Measurements from ENCODE around the gene BDH1.

The BDH1 gene

DNA sequence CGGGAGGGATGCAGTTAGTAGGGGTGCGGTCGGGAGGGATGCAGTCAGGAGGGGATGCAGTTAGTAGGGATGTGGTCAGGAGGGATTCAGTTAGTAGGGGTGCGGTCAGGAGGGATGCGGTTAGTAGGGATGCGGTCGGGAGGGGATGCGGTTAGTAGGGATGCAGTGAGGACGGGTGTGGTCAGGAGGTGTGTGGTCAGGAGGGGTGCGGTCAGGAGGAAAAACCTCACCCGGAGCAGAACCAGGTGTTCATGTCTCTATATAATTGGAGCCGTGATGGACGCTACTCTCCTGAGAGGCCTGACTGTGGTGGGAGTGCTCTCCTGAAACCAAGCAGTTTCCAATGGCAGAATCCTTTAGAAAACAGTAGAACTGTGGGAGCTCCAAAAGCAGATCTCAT lies 95.8 kb downstream of the BDH1 start:
- no peak for DNase-seq (ENCODE audit: low spot score)

Measured in putamen (tissue), 1 donor.